Measurements from ENCODE around the gene LHX4. TPM values are rescaled to one million over a fixed set of nuclear protein-coding genes. Genes with fewer than 3 reads are reported as not detected.
A peak's percentile ranks its signal among the peaks of the same experiment; 100 is the strongest.

Gene LHX4
- total and polyA plus RNA-seq, 2 of the 13 experiments (the other 11 are each of a cell fraction or from before 2014, with no cell fraction given): 0.03 to 0.07 TPM

- TF ChIP-seq SCMH1 (CRISPR knock-in tag; IDR thresholded peaks at IDR 0.05; ENCODE audit: borderline replicate concordance): no peak
- TF ChIP-seq SNAPC5 (CRISPR knock-in tag; IDR thresholded peaks at IDR 0.05; ENCODE audit: borderline replicate concordance): no peak
- TF ChIP-seq THAP8 (CRISPR knock-in tag; IDR thresholded peaks at IDR 0.05; ENCODE audit: borderline replicate concordance): no peak
- TF ChIP-seq ZBTB14 (CRISPR knock-in tag; IDR thresholded peaks at IDR 0.05): no peak
- TF ChIP-seq ZNF773 (CRISPR knock-in tag; IDR thresholded peaks at IDR 0.05; ENCODE audit: borderline replicate concordance): no peak
- TF ChIP-seq THAP9 (CRISPR knock-in tag; IDR thresholded peaks at IDR 0.05; ENCODE audit: borderline replicate concordance): no peak
- TF ChIP-seq MYPOP (CRISPR knock-in tag; IDR thresholded peaks at IDR 0.05): no peak
- TF ChIP-seq SPEN (CRISPR knock-in tag; IDR thresholded peaks at IDR 0.05; ENCODE audit: low read depth): no peak; the same call in 1 of the 2 replicates
- TF ChIP-seq HOXA3 (CRISPR knock-in tag; IDR thresholded peaks at IDR 0.05): peak; percentile 20; the same call in 1 of the 2 replicates
- no peak for TF ChIP-seq RNF219 (CRISPR knock-in tag; IDR thresholded peaks at IDR 0.05)
- TF ChIP-seq AKNA (CRISPR knock-in tag; IDR thresholded peaks at IDR 0.05; ENCODE audit: borderline replicate concordance): no peak
These were observed 23.8 kb downstream of the LHX4 start (continued) for GRCh38 chr1:180253585-180254495.
